GM18507 (cell line): ENCODE results near the gene HCAR2.
"Not testable (repeated sequence)": the region's sequence is repeated elsewhere in the genome, so short reads cannot be mapped to it uniquely, and the experiment has no call there.

Experiments used
- DNase-seq: peaks from one replicate; pipeline ENCODE4 v3.0.0; 2011; ENCODE audit warnings: low read depth; ENCODE audit not compliant: insufficient read length; ENCODE audit errors: extremely low spot score
- FAIRE-seq: peaks from 2 replicates; lab custom pipeline; 2011; peaks lifted over from hg19 to GRCh38; lab: Jason Lieb, UNC

HCAR2 gene

DNA sequence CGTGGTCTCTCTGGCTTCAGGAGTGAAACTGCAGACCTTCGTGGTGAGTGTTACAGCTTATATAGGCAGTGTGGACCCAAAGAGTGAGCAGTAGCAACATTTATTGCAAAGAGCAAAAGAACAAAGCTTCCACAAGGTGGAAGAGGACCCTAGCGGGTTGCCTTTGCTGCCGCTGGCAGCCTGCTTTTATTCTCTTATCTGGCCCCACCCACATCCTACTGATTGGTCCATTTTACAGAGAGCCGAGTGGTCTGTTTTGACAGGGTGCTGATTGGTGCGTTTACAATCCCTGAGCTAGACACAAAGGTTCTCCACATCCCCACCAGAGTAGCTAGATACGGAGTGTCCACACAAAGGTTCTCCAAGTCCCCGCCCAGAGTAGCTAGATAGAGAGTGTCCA is 27.1 kb downstream of the HCAR2 start:
- FAIRE-seq, DNase-seq: not testable (repeated sequence)

DNA sequence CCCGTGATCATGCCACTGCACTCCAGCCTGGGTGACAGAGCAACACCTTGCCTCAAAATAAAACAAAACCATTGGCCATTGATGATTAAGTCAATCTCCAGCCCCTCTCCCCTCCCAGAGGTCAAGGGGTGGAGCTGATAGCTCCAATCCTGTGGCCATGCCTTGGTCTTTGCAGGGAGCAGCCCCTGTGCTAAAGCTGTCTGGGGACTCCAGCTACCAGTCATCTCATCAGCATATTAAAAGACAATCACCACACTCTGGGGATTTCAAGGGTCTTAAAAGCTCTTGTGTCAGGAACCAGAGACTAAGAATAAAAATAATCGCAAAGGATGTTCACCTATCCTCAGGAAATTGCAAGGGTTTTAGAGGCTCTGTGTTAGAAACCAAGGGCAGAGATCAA is 30.6 kb downstream of the HCAR2 start:
- DNase-seq (no peak), FAIRE-seq (no peak)

DNA sequence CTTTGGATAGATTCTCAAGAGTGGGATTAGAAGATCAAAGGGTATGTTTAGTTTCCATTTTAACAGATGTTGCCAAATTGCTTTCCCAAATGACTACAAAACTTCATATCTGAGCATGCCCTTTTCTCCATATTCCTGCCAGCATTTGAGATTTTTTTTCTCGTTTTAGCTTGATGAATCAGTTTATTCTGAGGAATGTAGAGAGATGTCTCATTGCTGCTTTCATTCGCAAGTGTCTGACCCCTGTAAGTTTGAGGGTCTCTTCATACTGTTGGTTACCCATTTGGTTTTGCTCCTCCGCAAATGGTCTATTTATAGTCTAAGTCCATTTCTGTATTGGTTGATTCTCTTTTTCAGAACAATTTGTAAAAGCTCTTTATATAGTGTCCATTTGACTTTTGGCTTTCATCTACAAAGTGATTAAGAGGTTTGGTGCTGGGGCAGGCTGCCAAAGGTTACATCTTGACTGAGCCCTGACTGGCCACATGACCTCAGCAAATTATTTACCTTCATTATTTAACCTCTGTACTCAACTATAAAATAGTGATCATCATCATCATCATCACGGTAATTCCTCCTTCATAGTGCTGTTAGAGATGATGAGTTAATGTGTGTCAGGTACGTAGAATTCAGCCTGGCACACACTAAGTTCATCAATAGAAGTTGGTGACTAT is 33.6 kb downstream of the HCAR2 start:
- no peak for FAIRE-seq

DNA sequence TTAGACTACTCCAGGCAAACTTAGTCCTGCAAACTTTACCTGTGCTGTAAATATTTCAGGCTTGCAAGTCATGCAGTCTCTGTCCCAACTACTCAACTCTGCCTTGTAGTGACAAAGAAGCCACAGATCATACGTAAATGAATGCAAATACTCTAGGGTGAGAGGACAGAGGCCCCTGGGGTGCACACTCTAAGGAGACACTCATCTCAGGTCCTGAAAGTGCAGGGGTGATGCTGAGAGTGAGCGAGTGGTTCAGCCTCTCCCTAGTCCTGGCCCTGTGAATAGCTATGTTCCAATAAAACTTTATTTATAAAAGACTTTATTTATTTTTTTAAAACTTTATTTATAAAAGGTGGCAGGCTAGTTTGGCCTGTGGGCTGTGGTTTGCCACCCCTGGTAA is 34.9 kb downstream of the HCAR2 start:
- no peak for FAIRE-seq
- no peak for DNase-seq

More for the DNA sequence above, 33.6 kb downstream of the HCAR2 start:
- no peak for DNase-seq

DNA sequence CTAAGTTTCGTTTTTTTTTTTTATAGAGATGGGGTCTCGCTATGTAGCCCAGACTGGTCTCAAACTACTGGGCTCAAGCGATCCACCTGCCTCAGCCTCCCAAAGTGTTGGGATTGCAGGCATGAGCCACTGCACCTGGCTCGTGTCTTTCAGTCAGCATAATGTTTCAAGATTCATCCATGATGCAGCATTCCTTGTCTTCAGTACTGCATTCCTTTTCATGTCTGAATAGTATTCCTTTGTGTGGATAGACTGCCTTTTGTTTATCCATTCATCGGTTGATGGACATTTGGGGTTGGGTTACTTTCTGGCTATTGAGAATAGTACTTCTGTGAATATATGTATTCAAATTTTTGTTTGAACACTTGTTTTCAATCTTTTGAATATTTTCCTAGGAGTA is 37.4 kb downstream of the HCAR2 start:
- DNase-seq = no peak
- FAIRE-seq = no peak

DNA sequence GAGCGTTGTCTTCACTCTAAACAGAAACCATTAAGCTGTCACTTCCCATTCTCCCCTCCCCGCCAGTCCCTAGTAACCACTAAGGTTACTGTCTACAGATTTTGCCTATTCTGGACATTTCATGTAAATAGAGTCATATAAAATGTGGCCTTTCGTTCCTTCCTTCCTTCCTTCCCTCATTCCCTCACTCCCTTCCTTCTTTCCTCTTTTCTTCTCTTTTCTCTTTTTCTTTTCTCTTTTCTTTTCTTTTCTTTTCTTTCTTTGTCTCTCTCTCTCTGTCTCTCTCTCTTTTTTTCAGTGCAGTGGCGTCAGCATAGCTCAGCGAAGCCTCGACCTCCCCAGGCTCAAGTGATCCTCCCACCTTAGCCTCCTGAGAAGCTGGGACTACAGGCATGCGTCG is 37.8 kb downstream of the HCAR2 start:
- DNase-seq = no peak
- no peak for FAIRE-seq

DNA sequence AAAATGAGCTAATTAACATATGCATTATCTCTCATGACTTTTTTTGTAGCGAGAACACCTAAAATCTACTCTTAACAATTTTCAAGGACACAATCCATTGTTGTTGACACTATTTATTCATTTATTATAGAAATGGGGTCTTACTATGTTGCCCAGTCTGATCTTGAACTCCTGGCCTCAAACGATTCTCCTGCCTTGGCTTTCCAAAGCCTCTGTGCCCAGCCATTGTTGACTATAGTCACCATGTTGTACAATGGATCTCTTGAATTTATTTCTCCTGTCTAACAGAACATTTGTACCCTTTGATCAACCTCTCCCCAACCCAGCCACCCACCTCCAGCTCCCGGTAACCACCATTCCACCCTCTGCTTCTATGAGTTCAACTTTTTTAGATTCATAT is 41.2 kb downstream of the HCAR2 start:
- FAIRE-seq (no peak), DNase-seq (no peak)

DNA sequence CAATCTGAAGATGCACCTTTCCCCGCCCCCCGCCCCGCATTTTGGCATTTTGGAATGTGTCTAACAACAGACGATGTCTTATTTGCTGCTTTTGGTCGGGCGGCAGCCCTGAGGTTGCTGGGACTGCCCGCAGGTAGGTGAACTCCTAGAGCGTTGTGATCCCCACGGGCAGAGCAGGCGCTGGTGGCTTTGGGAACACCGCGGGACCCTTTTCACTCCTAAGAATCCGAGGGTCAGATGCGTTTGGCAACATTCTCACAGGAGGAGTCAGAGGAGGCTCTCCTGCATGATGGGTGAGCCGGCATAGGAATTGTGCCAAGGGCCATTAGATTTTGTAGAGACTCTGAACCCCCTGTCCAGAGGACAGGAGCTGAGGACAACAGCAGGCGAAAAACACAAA is 41.9 kb downstream of the HCAR2 start:
- FAIRE-seq (no peak), DNase-seq (no peak)

DNA sequence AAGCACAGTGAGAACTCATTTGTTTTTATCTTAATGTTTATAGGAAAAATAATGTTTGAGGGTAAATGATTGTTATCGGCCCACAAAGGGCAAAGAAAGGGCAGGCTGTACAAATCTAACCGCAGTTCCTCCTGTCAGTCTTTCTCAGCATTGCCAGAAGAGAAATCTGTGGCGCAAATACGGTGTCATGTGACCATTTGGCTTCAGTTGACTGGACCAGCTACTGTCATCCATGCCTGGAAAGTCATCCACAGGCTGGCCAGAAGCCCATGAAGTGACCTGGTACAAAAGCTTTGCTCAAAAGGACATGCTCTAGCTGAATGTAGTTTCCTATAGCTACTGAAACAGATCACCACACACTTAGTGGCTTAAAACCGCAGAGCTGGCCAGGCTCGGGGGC is 43.6 kb downstream of the HCAR2 start:
- FAIRE-seq (no peak), DNase-seq (no peak)

DNA sequence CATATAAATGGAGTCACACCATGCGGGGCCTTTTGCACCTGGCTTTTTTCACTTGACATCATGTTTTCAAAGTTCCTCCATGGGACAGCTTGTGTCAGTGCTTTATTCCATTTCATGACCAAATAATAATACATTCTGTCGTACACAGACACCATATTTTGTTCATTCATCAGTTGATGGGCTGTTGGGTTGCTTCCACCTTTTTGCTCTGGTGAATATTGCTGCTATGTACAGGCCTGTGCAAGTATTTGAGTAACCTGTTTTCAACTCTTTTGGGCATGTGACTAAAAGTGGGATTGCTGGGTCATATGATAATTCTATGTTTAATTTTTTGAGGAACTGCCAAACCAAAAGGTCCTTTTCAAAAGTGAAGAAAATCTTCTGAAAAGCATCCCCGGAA is 46.9 kb downstream of the HCAR2 start:
- DNase-seq = no peak
- no peak for FAIRE-seq

DNA sequence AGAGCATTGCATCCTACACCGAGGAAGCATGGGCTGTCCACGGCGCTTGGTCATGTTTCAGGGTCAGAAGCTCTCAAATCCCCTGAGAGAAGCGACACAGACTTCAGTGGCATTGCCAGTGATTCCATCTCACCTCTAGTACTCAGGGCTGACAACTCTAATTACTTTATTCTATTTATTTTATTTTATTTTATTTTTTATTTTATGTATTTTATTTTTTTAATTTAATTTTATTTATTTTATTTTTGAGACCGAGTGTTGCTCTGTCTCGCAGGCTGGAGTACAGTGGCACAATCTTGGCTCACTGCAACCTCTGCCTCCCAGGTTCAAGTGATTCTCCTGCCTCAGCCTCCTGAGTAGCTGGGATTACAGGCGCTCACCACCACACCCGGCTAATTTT is 49.9 kb downstream of the HCAR2 start:
- not testable (repeated sequence) for FAIRE-seq

DNA sequence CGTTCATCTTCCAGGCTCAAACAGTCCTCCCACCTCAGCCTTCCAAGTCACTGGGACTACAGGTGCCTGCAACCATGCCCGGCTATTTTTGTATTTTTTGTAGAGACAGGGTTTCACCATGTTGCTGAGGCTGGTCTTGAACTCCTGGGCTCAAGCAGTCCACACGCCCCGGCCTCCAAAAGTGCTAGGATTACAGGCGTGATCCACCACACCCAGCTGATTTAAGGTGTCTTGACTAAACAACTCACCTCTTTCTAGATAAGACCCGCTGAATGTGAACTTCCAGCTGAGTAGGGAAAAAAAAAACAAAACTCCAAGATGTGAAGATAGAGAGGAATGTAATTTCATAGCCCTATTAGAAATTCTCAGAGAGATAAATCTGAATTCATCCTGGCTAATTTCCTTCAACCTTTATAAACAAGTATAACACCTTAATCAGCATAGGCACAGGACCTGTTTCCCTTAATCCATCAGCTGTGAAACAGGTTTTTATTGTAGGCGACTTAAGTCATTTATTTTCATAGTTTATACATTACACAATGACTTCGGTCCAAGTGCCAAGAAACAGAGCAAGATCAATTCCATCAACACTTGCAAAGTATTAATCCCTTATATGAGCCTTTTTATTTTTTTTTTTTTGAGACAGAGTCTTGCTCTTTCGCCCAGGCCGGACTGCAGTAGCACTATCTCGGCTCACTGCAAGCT is 51.5 kb downstream of the HCAR2 start:
- FAIRE-seq = no peak

More for the DNA sequence above, 49.9 kb downstream of the HCAR2 start:
- DNase-seq = not testable (repeated sequence)

More for the DNA sequence above, 51.5 kb downstream of the HCAR2 start:
- no peak for DNase-seq
